Ammon's horn (tissue), 1 donor: Measurements from ENCODE around the gene WNT9A.

Experiments
- DNase-seq: peaks from one replicate; pipeline ENCODE4 v3.0.0-alpha.2; 2016; ENCODE audit warnings: low spot score

Gene WNT9A

GRCh38 chr1:227924168-227924832 is 23.4 kb downstream of the WNT9A start:
- no peak for DNase-seq

DNA sequence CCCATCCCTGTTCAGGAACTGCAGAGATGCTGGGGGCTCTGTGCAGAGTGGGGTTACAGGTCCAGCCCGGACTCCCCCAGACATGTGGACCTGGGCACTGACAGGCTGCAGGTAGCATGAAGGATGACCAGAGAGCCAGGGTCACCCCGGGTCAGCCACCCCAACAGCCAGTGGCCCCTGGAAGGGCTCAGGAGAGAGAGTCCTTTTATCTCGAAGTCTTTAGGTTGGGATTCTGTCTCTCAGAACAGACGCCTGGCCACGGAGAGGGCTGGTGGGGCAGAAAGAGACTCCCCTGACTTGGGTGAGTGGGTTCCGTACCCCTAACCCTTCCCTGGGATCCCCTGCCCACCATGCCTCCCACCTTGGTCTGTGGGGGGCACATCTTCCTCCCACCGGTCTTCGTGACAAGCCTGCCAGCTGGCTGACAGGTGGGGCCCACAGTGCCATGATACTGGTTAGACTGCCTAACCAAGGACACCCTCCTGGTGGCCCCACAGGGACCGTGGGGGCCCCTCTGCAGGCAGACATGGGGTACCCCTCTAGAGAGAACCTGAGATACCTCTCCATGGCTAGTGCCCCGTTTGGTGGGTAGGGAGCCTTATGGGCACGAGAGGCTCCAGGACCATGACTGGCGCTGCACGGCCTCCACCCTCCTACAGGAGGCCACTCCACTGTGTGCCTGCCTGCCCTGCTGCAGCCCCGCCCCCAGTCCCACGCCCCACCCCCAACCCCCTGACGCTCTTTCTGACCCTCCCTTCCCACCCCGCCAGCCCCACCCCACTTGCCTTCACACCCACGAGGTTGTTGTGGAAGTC is 24.2 kb downstream of the WNT9A start:
- no peak for DNase-seq

- no peak for DNase-seq
Observed at GRCh38 chr1:227922501-227923352, 25.0 kb downstream of the WNT9A start.

- DNase-seq: no peak
Observed at GRCh38 chr1:227921461-227922185, 26.1 kb downstream of the WNT9A start.

DNA sequence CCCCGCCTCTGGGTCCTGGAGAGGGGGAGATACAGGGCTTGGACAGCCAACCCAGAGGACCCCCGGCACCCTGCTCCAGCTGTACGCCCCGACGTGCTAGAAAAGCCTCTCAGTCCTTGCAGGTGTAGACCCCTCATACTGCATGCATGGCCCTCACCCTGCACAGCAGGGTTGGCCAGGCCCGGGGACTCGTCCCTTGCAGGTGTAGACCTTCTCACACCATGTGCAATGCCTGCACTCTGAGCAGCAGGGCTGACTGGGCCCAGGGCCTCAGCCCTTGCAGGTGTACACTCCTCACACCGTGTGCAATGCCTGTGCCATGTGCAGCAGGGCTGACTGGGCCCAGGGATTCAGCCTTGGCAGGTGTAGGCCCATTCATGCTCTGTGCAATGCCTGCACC is 26.8 kb downstream of the WNT9A start:
- DNase-seq: no peak

DNA sequence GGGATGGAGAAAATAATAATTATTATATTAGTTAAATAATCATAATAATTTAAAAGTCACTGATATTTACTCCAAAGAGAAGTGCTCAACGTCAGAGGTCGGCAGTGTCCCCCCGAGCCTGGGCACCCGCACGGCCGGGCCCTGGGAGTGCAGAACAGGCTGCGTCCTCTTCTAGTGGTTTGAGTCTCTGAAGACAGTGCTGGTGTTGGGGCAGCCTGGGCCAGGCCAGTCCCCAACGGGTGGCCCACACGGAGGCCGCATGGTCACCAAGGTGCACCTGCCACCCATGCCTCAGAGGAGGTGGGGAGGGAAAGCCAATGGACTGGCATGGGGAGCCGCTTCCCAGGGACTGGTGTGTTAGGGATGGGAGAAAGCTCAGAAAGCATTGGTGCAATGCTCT is 27.3 kb downstream of the WNT9A start:
- DNase-seq: no peak

DNA sequence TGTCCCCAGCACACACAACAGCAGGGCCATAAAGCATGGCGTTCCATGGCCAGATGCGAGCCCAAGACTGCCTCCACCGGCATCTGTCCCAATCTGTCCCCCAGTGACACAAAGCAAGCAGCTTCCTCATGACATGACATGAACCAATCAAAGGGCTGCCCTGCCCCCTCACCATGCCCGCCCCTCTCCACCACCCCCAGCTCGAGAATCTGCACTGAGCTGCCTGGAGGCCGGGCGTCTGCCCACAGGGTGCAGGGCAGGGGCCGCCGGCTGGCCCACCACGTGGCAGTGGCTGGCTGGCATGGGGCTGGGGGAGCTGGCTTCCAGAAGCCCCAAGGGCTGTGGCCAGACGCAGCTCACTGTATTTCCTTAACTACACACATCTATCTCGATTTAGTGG is 27.8 kb downstream of the WNT9A start:
- peak; percentile 80 for DNase-seq

DNA sequence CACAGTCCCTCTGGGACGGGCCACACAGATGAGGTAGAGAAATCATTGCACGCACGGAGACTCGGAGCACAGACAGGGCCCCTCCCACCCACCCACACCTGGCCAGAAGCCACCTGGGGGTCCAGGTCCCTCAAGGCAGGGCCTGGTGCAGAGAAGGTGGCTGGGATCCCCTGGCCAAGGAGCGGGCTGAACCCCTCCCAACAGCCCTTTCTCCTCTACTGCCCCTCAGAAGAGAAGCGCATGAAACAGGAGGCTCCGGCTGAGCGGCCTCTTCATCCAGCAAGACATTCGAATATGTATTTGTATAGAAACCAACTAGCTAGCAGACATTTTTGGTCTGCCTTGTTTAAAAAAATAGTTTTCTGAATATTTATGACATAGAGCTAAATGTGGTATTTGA is 29.0 kb downstream of the WNT9A start:
- no peak for DNase-seq

DNA sequence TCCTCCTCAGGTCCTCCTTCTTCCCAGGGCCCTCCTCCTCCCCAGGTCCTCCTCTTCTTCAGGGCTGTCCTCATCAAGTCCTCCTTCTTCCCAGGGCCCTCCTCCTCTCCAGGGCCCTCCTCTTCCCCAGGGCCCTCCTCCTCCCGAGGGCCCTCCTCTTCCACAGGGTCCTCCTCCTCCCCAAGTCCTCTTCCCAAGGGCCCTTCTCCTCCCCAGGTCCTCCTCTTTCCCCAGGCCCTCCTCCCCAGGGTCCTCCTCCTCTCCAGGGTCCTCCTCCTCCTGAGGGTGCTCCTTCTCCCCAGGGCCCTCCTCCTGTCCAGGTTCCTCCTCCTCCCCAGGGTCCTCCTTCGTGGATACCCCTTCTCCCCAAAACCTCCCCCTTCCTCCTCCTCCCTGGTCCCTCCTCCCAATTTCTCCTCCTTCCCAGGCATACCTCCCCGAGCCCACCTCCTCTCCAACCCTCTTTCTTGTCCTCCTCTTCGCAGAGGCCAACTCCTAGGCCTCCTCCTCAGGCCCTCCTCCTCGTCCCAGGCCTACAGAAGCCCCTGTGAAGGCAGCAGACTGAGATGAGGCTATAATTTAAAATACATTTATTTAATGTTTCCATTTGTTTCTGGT is 29.5 kb downstream of the WNT9A start:
- DNase-seq: no peak

GRCh38 chr1:227917081-227917950 is 30.4 kb downstream of the WNT9A start:
- DNase-seq: peak; percentile 90

DNA sequence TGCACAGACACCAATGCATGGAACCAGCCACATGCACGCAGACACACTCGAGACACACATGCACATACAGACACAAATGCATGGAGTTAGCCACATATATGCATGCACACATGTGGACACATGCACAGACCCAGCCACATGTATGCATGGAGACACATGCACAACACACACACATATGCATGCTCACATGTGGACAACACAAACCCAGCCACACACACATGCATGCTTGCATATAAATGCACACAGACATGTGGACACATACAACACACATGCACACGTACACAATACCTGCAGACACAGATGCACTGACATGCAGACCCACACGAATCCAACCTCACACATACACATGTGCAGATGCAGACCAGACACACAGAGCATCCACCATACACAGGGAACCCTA is 31.1 kb downstream of the WNT9A start:
- DNase-seq: no peak

- no peak for DNase-seq
Observed at GRCh38 chr1:227915564-227916553, 31.9 kb downstream of the WNT9A start.

DNA sequence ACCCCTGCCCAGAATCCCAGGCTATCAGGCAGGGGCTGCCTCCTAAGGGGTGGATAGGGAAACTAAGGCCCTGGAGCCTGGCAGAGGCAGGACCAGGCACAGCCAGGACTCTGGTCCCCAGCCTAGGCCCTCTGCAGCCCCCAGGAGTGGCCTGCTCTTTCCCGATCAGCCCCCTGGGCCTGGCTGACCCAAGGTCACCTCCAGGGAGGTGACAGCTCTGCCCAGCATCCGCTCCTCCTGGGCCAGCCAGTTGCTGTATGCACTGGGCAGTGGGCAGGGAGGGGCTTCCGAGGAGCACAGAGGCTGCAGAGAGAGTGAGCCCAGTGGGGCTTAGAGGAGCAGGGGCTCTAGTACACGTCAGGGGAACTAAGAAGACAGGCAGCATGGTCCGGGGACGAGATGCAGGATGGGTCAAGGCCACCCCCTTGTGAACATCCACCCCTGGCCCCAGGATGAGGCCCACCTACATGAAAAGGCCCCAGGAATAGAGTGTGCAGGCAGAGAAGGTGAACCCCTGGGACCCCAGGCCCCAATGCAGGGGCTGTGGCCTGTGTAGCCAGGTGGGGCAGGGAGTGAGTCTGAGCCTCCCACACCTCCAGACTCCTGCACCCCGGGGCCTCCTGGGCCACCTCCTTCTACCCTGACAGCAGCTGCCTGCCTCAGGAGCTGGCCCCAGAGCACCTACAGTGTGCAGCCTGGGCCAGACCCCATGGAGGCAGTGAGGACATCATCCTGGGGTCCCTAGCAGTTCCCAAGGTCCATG is 32.8 kb downstream of the WNT9A start:
- no peak for DNase-seq

DNA sequence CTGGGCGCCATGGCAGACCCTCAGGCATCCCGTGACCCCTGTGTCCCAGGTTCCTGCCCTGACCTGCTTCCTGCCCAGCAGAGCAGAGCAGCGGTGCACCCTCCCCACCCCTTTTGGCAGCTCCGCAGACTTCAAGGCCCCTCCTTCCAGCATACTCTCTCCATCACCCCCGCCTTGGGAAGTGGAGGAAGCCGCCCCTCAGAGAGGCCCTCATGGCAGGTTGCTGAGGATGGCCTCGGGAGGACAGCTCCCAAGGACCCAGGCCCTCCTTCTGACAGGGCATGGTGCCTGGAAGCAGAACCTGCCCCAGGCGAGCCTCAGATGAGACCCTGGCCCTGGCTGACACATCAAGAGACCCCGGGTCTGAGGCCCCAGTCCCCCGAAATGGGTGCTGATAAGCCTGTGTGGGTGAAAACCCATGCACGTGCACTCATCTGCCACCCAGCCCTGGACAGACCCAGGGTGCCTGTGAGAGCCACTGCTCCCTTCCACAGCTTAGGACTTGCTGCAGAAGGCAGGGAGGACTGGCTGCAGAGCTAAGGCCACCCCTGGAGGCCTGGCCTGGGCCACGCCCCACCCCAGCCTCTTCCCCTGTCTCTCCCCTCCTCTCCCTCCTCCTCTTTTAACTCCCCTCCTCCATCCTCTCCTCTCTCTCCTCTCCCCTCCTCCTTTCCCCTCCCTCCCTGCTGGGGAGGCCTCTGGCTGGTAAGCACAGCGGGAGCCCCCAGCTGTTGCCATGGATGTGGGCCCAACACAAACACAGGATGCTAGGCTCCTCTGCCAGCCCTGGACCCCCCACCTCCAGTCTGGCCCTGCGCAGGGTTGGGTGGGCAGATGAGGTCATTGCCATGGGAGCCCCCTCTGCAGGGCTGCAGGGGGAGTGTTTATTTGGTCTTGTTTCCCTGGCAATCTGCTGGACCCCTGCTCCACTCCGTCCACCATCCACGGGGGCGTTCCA is 33.7 kb downstream of the WNT9A start:
- no peak for DNase-seq

GRCh38 chr1:227913396-227913763 is 34.4 kb downstream of the WNT9A start:
- DNase-seq: no peak

GRCh38 chr1:227912866-227913265 is 34.9 kb downstream of the WNT9A start:
- DNase-seq: no peak

- DNase-seq: no peak
Observed at GRCh38 chr1:227911376-227911775, 36.4 kb downstream of the WNT9A start.
